ENCODE measurements around the gene PLA2G4B.

PLA2G4B gene

GRCh38 chr15:41886741-41887140 lies 48.1 kb downstream of the PLA2G4B start:
- no peak for DNase-seq (ENCODE audit: low read depth, low spot score)

- DNase-seq (ENCODE audit: low read depth, low spot score) = no peak
These were observed 48.5 kb downstream of the PLA2G4B start for GRCh38 chr15:41887161-41887560.

GRCh38 chr15:41887893-41888292 lies 49.2 kb downstream of the PLA2G4B start:
- no peak for DNase-seq (ENCODE audit: low read depth, low spot score)

GRCh38 chr15:41888662-41889253 lies 50.1 kb downstream of the PLA2G4B start:
- no peak for DNase-seq (ENCODE audit: low read depth, low spot score)

GRCh38 chr15:41890050-41890690 lies 51.5 kb downstream of the PLA2G4B start:
- DNase-seq (ENCODE audit: low read depth, low spot score) = no peak

- DNase-seq (ENCODE audit: low read depth, low spot score) = no peak
These were observed 52.6 kb downstream of the PLA2G4B start for GRCh38 chr15:41891226-41891625.

- no peak for DNase-seq (ENCODE audit: low read depth, low spot score)
These were observed 53.3 kb downstream of the PLA2G4B start for GRCh38 chr15:41891946-41892345.

GRCh38 chr15:41892621-41893421 lies 54.2 kb downstream of the PLA2G4B start:
- no peak for DNase-seq (ENCODE audit: low read depth, low spot score)

- DNase-seq (ENCODE audit: low read depth, low spot score) = no peak
These were observed 55.0 kb downstream of the PLA2G4B start, which contains the start of gene SPTBN5 for GRCh38 chr15:41893422-41894250. TSS of gene SPTBN5 (minus strand) at chr15:41894053. CDS start at chr15:41893497, 556 bp downstream.

- DNase-seq (ENCODE audit: low read depth, low spot score) = no peak
These were observed 55.7 kb downstream of the PLA2G4B start for GRCh38 chr15:41894251-41894790.

GRCh38 chr15:41894791-41895463 lies 56.3 kb downstream of the PLA2G4B start:
- peak; percentile 48 for DNase-seq (ENCODE audit: low read depth, low spot score)

GRCh38 chr15:41895491-41895890 lies 56.8 kb downstream of the PLA2G4B start:
- no peak for DNase-seq (ENCODE audit: low read depth, low spot score)

- DNase-seq (ENCODE audit: low read depth, low spot score) = no peak
These were observed 57.3 kb downstream of the PLA2G4B start for GRCh38 chr15:41895957-41896356.

- no peak for DNase-seq (ENCODE audit: low read depth, low spot score)
These were observed 57.9 kb downstream of the PLA2G4B start for GRCh38 chr15:41896566-41896965.

- DNase-seq (ENCODE audit: low read depth, low spot score) = no peak
These were observed 58.7 kb downstream of the PLA2G4B start for GRCh38 chr15:41897363-41897799.

Measured in activated naive CD8-positive, alpha-beta T cell treated with anti-CD3 and anti-CD28 coated beads, Interleukin-2, amount 50 U/mL, for 16 hours (primary cell).